ENCODE data around the gene ZNF414.

The ZNF414 gene

GRCh38 chr19:8482696-8483095 is 31.3 kb downstream of the ZNF414 start:
- in situ Hi-C loops (cut with HindIII; ENCODE audit: low sequenced_read_pairs) = loop anchor here (10.0 kb wide), 1 partner anchor 108 kb away; no protein-coding TSS in a partner anchor
- no peak overlapping the region for H3K4me3 ChIP-seq (ENCODE audit: low read depth, low read length)
- DNase-seq (ENCODE audit: low read depth) = no peak
- TF ChIP-seq, protein P1, sequence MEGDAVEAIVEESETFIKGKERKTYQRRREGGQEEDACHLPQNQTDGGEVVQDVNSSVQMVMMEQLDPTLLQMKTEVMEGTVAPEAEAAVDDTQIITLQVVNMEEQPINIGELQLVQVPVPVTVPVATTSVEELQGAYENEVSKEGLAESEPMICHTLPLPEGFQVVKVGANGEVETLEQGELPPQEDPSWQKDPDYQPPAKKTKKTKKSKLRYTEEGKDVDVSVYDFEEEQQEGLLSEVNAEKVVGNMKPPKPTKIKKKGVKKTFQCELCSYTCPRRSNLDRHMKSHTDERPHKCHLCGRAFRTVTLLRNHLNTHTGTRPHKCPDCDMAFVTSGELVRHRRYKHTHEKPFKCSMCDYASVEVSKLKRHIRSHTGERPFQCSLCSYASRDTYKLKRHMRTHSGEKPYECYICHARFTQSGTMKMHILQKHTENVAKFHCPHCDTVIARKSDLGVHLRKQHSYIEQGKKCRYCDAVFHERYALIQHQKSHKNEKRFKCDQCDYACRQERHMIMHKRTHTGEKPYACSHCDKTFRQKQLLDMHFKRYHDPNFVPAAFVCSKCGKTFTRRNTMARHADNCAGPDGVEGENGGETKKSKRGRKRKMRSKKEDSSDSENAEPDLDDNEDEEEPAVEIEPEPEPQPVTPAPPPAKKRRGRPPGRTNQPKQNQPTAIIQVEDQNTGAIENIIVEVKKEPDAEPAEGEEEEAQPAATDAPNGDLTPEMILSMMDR (IDR thresholded peaks at IDR 0.05; ENCODE audit: low read depth, low read length, missing control alignments) = no peak

GRCh38 chr19:8481616-8482015 is 32.4 kb downstream of the ZNF414 start:
- no peak overlapping the region for H3K4me3 ChIP-seq (ENCODE audit: low read depth, low read length)
- TF ChIP-seq, protein P1 (IDR thresholded peaks at IDR 0.05; ENCODE audit: low read depth, low read length, missing control alignments) = no peak
- in situ Hi-C loops (cut with HindIII; ENCODE audit: low sequenced_read_pairs) = loop anchor here (10.0 kb wide), 1 partner anchor 107 kb away; no protein-coding TSS in a partner anchor
- no peak for DNase-seq (ENCODE audit: low read depth)

- no peak overlapping the region for H3K4me3 ChIP-seq (ENCODE audit: low read depth, low read length)
- no peak for DNase-seq (ENCODE audit: low read depth)
- in situ Hi-C loops (cut with HindIII; ENCODE audit: low sequenced_read_pairs) = loop anchor here (10.0 kb wide), 1 partner anchor 106 kb away; no protein-coding TSS in a partner anchor
These were observed 32.8 kb downstream of the ZNF414 start for GRCh38 chr19:8481201-8481600.

GRCh38 chr19:8478598-8478997 is 35.4 kb downstream of the ZNF414 start:
- in situ Hi-C loops (cut with HindIII; ENCODE audit: low sequenced_read_pairs) = loop anchor here (5.0 kb wide), 1 partner anchor 44 kb away; no protein-coding TSS in a partner anchor
- TF ChIP-seq, protein P1 (IDR thresholded peaks at IDR 0.05; ENCODE audit: low read depth, low read length, missing control alignments) = no peak
- H3K4me3 ChIP-seq (ENCODE audit: low read depth, low read length) = no peak overlapping the region
- no peak for DNase-seq (ENCODE audit: low read depth)

More at GRCh38 chr19:8481201-8481600, 32.8 kb downstream of the ZNF414 start:
- TF ChIP-seq, protein P1 (IDR thresholded peaks at IDR 0.05; ENCODE audit: low read depth, low read length, missing control alignments) = no peak

GRCh38 chr19:8477889-8478288 is 36.1 kb downstream of the ZNF414 start:
- in situ Hi-C loops (cut with HindIII; ENCODE audit: low sequenced_read_pairs) = loop anchor here (5.0 kb wide), 1 partner anchor 44 kb away; no protein-coding TSS in a partner anchor
- H3K4me3 ChIP-seq (ENCODE audit: low read depth, low read length) = no peak overlapping the region
- no peak for DNase-seq (ENCODE audit: low read depth)
- TF ChIP-seq, protein P1 (IDR thresholded peaks at IDR 0.05; ENCODE audit: low read depth, low read length, missing control alignments) = no peak

GRCh38 chr19:8476524-8476923 is 37.4 kb downstream of the ZNF414 start:
- no peak overlapping the region for H3K4me3 ChIP-seq (ENCODE audit: low read depth, low read length)
- TF ChIP-seq, protein P1 (IDR thresholded peaks at IDR 0.05; ENCODE audit: low read depth, low read length, missing control alignments) = no peak
- in situ Hi-C loops (cut with HindIII; ENCODE audit: low sequenced_read_pairs) = loop anchor here (5.0 kb wide), 1 partner anchor 46 kb away; no protein-coding TSS in a partner anchor
- DNase-seq (ENCODE audit: low read depth) = no peak

All from astrocyte of the cerebellum (primary cell).